ENCODE data around the gene ATP5F1C.

Gene ATP5F1C

GRCh38 chr10:7853226-7853842 lies 65.4 kb downstream of the ATP5F1C start:
- DNase-seq = no peak

- DNase-seq = no peak
Measured at GRCh38 chr10:7853890-7854289, 65.9 kb downstream of the ATP5F1C start.

- DNase-seq = no peak
Measured at GRCh38 chr10:7855205-7855604, 67.2 kb downstream of the ATP5F1C start.

GRCh38 chr10:7856678-7857077 lies 68.7 kb downstream of the ATP5F1C start:
- no peak for DNase-seq

GRCh38 chr10:7857262-7857661 lies 69.3 kb downstream of the ATP5F1C start:
- DNase-seq = no peak
